ENCODE results near the gene ERI3. TPM values are rescaled to one million over a fixed set of nuclear protein-coding genes. Genes with fewer than 3 reads are reported as not detected.

The ERI3 gene
- total and polyA plus RNA-seq, 2 of the 13 experiments (the other 11 are each of a cell fraction or from before 2014, with no cell fraction given) = 35.6 to 35.9 TPM

GRCh38 chr1:44262816-44263567, 92.1 kb downstream of the ERI3 start (continued):
- TF ChIP-seq DDIT3 (CRISPR knock-in tag; IDR thresholded peaks at IDR 0.05) = no peak
- no peak for TF ChIP-seq TFDP1 (CRISPR knock-in tag; IDR thresholded peaks at IDR 0.05; ENCODE audit: borderline replicate concordance)

DNA sequence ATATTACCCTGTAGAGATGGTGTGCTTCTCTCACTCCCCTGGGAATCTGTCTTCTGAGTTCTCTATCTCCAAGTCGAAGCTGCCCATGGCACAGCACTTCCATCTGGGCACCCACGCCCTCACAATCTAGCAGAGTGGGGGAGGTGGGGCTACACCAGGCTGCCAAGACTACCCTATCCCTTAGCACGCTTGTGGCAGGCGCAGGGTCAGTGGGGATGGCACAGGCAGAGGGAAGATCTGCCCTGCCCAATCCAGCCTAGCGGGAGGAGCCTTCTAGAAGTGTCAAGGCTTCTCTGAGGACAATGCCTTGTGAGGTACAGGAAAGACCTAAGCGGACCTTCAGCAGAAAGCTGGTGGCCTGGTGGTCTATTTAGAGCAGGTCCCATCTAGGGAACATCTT, 92.6 kb downstream of the ERI3 start:
- no peak overlapping the region for H3K27ac ChIP-seq (ENCODE audit: extremely low read length, insufficient read depth, low read length)
- no peaks in the 10 kb centered on the region for H3K79me2 ChIP-seq (ENCODE audit: insufficient read depth, low read length)
- ATAC-seq (no peak), DNase-seq (ENCODE audit: low spot score) (no peak), FAIRE-seq (no peak)
- H3K4me1 ChIP-seq (ENCODE audit: insufficient read depth, low read length) = 0 out of 2 replicates have a peak, but pooled peaks cover 8% of the 10 kb centered on the region
- no peak overlapping the region for H3K4me2 ChIP-seq (ENCODE audit: low read depth, low read length)
- no peaks in the 10 kb centered on the region for H4K20me1 ChIP-seq (ENCODE audit: insufficient read depth, low read length)
- intact Hi-C loops (cut with micrococcal nuclease; ENCODE audit: unreplicated experiment) = no loop called here
- CTCF ChIA-PET (ENCODE audit: low intra/inter-chr PET ratio, low total read pairs) = no interaction called here
- no peaks in the 10 kb centered on the region for H3K9me3 ChIP-seq (ENCODE audit: low read length)
- in situ Hi-C loops (cut with HindIII; ENCODE audit: extremely low pct_ligation_motif_present, low pct_unique_long_range_greater_than_20kb) = no loop called here
- no peak overlapping the region for H3K4me3 ChIP-seq (replicated peaks in 1 of 3; ENCODE audit: insufficient read depth in 1 of 3, low read depth in 2 of 3, low read length in 3 of 3)
- no TSS peak for BruUV-seq (replicated peaks)
- no peaks in the 10 kb centered on the region; a peak in 1 of 5 replicates for H3K36me3 ChIP-seq (replicated peaks in 1 of 2; ENCODE audit: control insufficient read depth in 1 of 2, insufficient read depth in 2 of 2, low read length in 2 of 2)
- H3K9ac ChIP-seq (ENCODE audit: insufficient read depth, low read depth, low read length) = no peak overlapping the region
- POLR2A ChIA-PET = no interaction called here
- H3K27me3 ChIP-seq (ENCODE audit: control insufficient read depth in 1 of 2, insufficient read depth in 2 of 2, low read length in 2 of 2) = no peaks in the 10 kb centered on the region
- WGBS (ENCODE audit: low lambda C conversion rate) = 100% methylated on average over 4 of the region's 6 CpGs
- H2AFZ ChIP-seq (ENCODE audit: low read length) = no peak overlapping the region
- TF ChIP-seq, protein P1, sequence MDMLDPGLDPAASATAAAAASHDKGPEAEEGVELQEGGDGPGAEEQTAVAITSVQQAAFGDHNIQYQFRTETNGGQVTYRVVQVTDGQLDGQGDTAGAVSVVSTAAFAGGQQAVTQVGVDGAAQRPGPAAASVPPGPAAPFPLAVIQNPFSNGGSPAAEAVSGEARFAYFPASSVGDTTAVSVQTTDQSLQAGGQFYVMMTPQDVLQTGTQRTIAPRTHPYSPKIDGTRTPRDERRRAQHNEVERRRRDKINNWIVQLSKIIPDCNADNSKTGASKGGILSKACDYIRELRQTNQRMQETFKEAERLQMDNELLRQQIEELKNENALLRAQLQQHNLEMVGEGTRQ (IDR thresholded peaks at IDR 0.05; ENCODE audit: low read depth, low read length) = no peak
- TF ChIP-seq, protein P1 (CRISPR knock-in tag; IDR thresholded peaks at IDR 0.05; ENCODE audit: borderline replicate concordance) = no peak
- TF ChIP-seq MNT (IDR thresholded peaks at IDR 0.05) (no peak), DDIT3 (CRISPR knock-in tag; IDR thresholded peaks at IDR 0.05) (no peak), FOXA3 (CRISPR knock-in tag; IDR thresholded peaks at IDR 0.05) (no peak), ZNF24 (IDR thresholded peaks at IDR 0.05) (no peak), ELF4 (CRISPR knock-in tag; IDR thresholded peaks at IDR 0.05; ENCODE audit: borderline replicate concordance) (no peak), U2AF2 (IDR thresholded peaks at IDR 0.05; ENCODE audit: low read depth, low read length) (no peak), SMARCE1 (IDR thresholded peaks at IDR 0.05; ENCODE audit: borderline replicate concordance) (no peak), ZNF496 (CRISPR knock-in tag; IDR thresholded peaks at IDR 0.05; ENCODE audit: insufficient replicate concordance) (no peak), ZSCAN20 (CRISPR knock-in tag; IDR thresholded peaks at IDR 0.05; ENCODE audit: borderline replicate concordance) (no peak), SOX6 (IDR thresholded peaks at IDR 0.05) (no peak), SOX6 (CRISPR knock-in tag; IDR thresholded peaks at IDR 0.05) (no peak), PAF1 (CRISPR knock-in tag; IDR thresholded peaks at IDR 0.05) (no peak)
- TF ChIP-seq, protein P2, sequence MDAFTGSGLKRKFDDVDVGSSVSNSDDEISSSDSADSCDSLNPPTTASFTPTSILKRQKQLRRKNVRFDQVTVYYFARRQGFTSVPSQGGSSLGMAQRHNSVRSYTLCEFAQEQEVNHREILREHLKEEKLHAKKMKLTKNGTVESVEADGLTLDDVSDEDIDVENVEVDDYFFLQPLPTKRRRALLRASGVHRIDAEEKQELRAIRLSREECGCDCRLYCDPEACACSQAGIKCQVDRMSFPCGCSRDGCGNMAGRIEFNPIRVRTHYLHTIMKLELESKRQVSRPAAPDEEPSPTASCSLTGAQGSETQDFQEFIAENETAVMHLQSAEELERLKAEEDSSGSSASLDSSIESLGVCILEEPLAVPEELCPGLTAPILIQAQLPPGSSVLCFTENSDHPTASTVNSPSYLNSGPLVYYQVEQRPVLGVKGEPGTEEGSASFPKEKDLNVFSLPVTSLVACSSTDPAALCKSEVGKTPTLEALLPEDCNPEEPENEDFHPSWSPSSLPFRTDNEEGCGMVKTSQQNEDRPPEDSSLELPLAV (CRISPR knock-in tag; conservative IDR thresholded peaks at IDR 0.05; ENCODE audit: low read depth) = no peak
